ENCODE results near the gene INTS11. TPM values are rescaled to one million over a fixed set of nuclear protein-coding genes. Genes with fewer than 3 reads are reported as not detected.

The INTS11 gene
- total and polyA plus RNA-seq, 9 of the 15 experiments (the other 6 are each of a cell fraction or from before 2014, with no cell fraction given): 3.6 to 183 (median 110) TPM

GRCh38 chr1:1335792-1336248, 11.4 kb upstream of the INTS11 start:
- H3K4me2 ChIP-seq (ENCODE audit: insufficient read depth, low read length): no peak overlapping the region
- H3K4me1 ChIP-seq (replicated peaks in 1 of 2; ENCODE audit: control insufficient read depth in 2 of 2, insufficient read depth in 2 of 2, low read length in 2 of 2): peaks cover 0 to 87% of the 10 kb centered on the region in 2 experiments; a peak in 2 of 5 replicates
- no TSS peak for BruUV-seq (replicated peaks)
- no peak overlapping the region; a peak in 1 of 4 replicates for H3K9ac ChIP-seq (ENCODE audit: insufficient read depth in 1 of 2, low read depth in 2 of 2, low read length in 2 of 2)
- DNase-seq (ENCODE audit: extremely low read depth in 1 of 4, low spot score in 3 of 4) (no peak), FAIRE-seq (no peak), ATAC-seq (no peak)
- intact Hi-C loops (cut with micrococcal nuclease) (no loop called here), in situ Hi-C loops (cut with MboI) (no loop called here)
- peaks cover 20% of the 10 kb centered on the region; the same call in 1 of the 2 replicates for H4K20me1 ChIP-seq (replicated peaks; ENCODE audit: control insufficient read depth, insufficient read depth, low read length)
- H3K9me3 ChIP-seq (replicated peaks; ENCODE audit: control insufficient read depth, insufficient read depth, low read depth, low read length): no peaks in the 10 kb centered on the region; the same call in 1 of the 2 replicates
- H3K4me3 ChIP-seq: no peak overlapping the region
- peaks cover 7% of the 10 kb centered on the region for H3K9me1 ChIP-seq (ENCODE audit: control insufficient read depth, insufficient read depth, low read length)
- H2AFZ ChIP-seq (ENCODE audit: low read depth, low read length): no peak overlapping the region
- peaks cover 2% of the 10 kb centered on the region; the same call in 1 of the 3 replicates for H3K79me2 ChIP-seq (ENCODE audit: control insufficient read depth, insufficient read depth, low read length)
- H3K27ac ChIP-seq (ENCODE audit: extremely low read depth, low read depth, low read length): no peak overlapping the region
- ChIA-PET CTCF (ENCODE audit: low intra/inter-chr PET ratio) (no interaction called here), POLR2A (interaction anchor here (0.6 to 2.1 kb wide), 6 partner anchors 8 to 119 kb away, joined by 3 to 8 read pairs (median 4); no protein-coding TSS in a partner anchor)
- H3K36me3 ChIP-seq (ENCODE audit: control insufficient read depth, insufficient read depth, low read length): peaks cover 63% of the 10 kb centered on the region; the same call in 2 of the 3 replicates
- WGBS (ENCODE audit: insufficient coverage, low coverage, missing lambda C conversion rate): 94% methylated on average over 19 of the region's 21 CpGs
- no peaks in the 10 kb centered on the region for H3K27me3 ChIP-seq (ENCODE audit: control insufficient read depth in 2 of 2, insufficient read depth in 2 of 2, low read length in 2 of 2)
- TF ChIP-seq THRB (CRISPR knock-in tag; conservative IDR thresholded peaks at IDR 0.05): no peak
- no peak for TF ChIP-seq NCOA4 (IDR thresholded peaks at IDR 0.05; ENCODE audit: partially characterized antibody)
- no peak for TF ChIP-seq SMARCA5 (IDR thresholded peaks at IDR 0.05)
- TF ChIP-seq RERE (CRISPR knock-in tag; IDR thresholded peaks at IDR 0.05; ENCODE audit: borderline replicate concordance): no peak
- no peak for TF ChIP-seq ZZZ3 (IDR thresholded peaks at IDR 0.05)
- no peak for TF ChIP-seq POLR3A (IDR thresholded peaks at IDR 0.05; ENCODE audit: borderline replicate concordance, extremely low read depth, insufficient read depth, insufficient read length)
- peak; percentile 81 for TF ChIP-seq ZBTB33 (CRISPR knock-in tag; IDR thresholded peaks at IDR 0.05)
- no peak for TF ChIP-seq CBX5 (IDR thresholded peaks at IDR 0.05; ENCODE audit: borderline replicate concordance, low read depth)
- TF ChIP-seq TFE3 (CRISPR knock-in tag; IDR thresholded peaks at IDR 0.05): peak; percentile 60
- TF ChIP-seq SMAD2 (IDR thresholded peaks at IDR 0.05; ENCODE audit: low read depth, low read length): no peak
- no peak for TF ChIP-seq HOXB6 (CRISPR knock-in tag; IDR thresholded peaks at IDR 0.05; ENCODE audit: borderline replicate concordance)

Measured in K562 (cell line).